Esophagus muscularis mucosa (tissue), 4 donors: ENCODE measurements around the gene RRP12. TPM values are rescaled to one million over a fixed set of nuclear protein-coding genes. Genes with fewer than 3 reads are reported as not detected.
A peak's percentile ranks its signal among the peaks of the same experiment; 100 is the strongest.
"Not testable (repeated sequence)": the region's sequence is repeated elsewhere in the genome, so short reads cannot be mapped to it uniquely, and the experiment has no call there.

ENCODE experiments used
- DNase-seq: peaks from one replicate; pipeline ENCODE4 v3.0.0-alpha.2; 2017; ENCODE audit errors: extremely low spot score
- H3K27ac ChIP-seq, 4 donors: fragments of 200-600 bp; sonication (generic); replicated peaks in 1 of 4; 1 replicate in 3 of 4; 2 replicates in 1 of 4; pipeline ENCODE4 v1.5.1; 2016 to 2019; ENCODE audit warnings: mild to moderate bottlenecking in 1 of 4
- H3K27me3 ChIP-seq, 4 donors: fragments of 200-600 bp; sonication (generic); one replicate each; pipeline versions ENCODE4 v1.5.1 to v1.6.0; 2016 to 2019
- H3K36me3 ChIP-seq, 4 donors: fragments of 200-600 bp; sonication (generic); one replicate each; pipeline ENCODE4 v1.5.1; 2016 to 2019
- H3K4me1 ChIP-seq, 4 donors: fragments of 200-600 bp; sonication (generic); one replicate each; pipeline ENCODE4 v1.5.1; 2016 to 2019
- H3K4me3 ChIP-seq, 4 donors: fragments of 200-600 bp; sonication (generic); 1 replicate in 2 of 4; 2 replicates in 2 of 4; pipeline ENCODE4 v1.5.1; 2016 to 2019; ENCODE audit warnings: mild to moderate bottlenecking in 4 of 4, moderate library complexity in 1 of 4
- H3K9me3 ChIP-seq, 4 donors: fragments of 200-600 bp; sonication (generic); 1 replicate in 3 of 4; 2 replicates in 1 of 4; pipeline ENCODE4 v1.5.1; 2016 to 2019
- EP300 ChIP-seq: sonication (generic); formaldehyde crosslinking; IDR thresholded peaks from one replicate; pipeline ENCODE4 v1.6.1; 2017; ENCODE audit warnings: antibody characterized with exemption
- POLR2A ChIP-seq: fragments of 450-650 bp; IDR thresholded peaks from one replicate; pipeline ENCODE4 v1.6.1; 2017; ENCODE audit warnings: antibody characterized with exemption, moderate library complexity, mild to moderate bottlenecking, low read depth
- POLR2AphosphoS5 ChIP-seq, 2 donors: sonication (generic); formaldehyde crosslinking; IDR thresholded peaks; one replicate each; pipeline ENCODE4 v1.6.1; 2017; ENCODE audit warnings: antibody characterized with exemption in 2 of 2
- WGBS: methylation state at CpG from one replicate; pipeline ENCODE4 v1.1.5; 2018; 5-methylcytosine and 5-hydroxymethylcytosine counted together
- intact Hi-C: fragments of 100-400 bp; cut with DNase I; formaldehyde crosslinking; loops from one replicate; pipeline ENCODE4 v1.15.1; 2023
- total RNA-seq, 4 donors: library from RNA; depleted of rRNA; stranded (reverse); fragments of >200 nt; gene quantifications; one replicate each; pipeline versions ENCODE4 v1.1.0 to v1.2.1, GENCODE V29; 2016
- TF ChIP-seq, protein P1 (sequence below), 3 experiments: fragments of 200-600 bp in 2 of 3; fragments of 450-650 bp in 1 of 3; sonication (generic) in 2 of 3; IDR thresholded peaks; one replicate each; pipeline ENCODE4 v1.5.1; 2017 to 2019; ENCODE audit warnings: antibody characterized with exemption in 3 of 3, mild to moderate bottlenecking in 2 of 3, moderate library complexity in 1 of 3

RRP12 gene
- total RNA-seq, 4 donors from 2014 or later = 7.1 to 20.0 (median 12.1) TPM

DNA sequence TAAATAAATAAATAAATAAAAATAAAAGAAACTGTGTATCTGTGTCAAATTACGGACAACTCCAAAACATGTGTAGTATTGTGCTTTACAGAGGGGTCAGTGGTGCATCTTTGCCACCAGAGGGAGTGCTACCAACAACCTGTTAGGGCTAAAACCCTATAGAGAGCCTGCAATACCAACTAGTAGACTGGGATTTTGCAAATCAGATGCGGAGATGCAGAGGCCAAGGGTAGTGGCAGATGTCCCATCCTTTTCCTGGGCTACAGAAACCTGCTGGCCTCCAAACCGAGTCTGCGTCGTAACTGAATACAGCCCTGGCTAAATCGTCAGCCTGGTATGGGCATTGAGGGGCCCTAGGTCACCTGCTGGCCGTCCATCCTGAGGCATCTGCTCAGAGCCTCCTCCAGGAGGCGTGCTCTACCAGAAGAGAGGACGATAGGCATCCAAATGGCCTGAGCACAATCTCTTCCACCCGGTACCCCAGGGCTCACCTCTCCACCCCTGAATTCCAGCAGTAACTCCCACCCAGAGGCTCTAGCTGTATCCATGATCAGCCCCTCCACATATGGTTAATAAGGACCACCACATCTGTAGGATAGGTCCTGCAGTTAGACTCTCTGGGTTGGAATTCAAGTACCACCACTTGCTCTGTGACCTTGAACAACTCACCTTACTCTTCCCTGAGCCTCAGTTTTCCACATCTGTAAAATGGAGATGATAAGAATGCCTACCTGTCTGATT, 6.2 kb upstream of the RRP12 start:
- no peak for DNase-seq
- TF ChIP-seq POLR2AphosphoS5 (IDR thresholded peaks at IDR 0.05) (peak in 1 of 2 donors; percentile 19), EP300 (no peak), POLR2A (no peak)
- TF ChIP-seq, protein P1, sequence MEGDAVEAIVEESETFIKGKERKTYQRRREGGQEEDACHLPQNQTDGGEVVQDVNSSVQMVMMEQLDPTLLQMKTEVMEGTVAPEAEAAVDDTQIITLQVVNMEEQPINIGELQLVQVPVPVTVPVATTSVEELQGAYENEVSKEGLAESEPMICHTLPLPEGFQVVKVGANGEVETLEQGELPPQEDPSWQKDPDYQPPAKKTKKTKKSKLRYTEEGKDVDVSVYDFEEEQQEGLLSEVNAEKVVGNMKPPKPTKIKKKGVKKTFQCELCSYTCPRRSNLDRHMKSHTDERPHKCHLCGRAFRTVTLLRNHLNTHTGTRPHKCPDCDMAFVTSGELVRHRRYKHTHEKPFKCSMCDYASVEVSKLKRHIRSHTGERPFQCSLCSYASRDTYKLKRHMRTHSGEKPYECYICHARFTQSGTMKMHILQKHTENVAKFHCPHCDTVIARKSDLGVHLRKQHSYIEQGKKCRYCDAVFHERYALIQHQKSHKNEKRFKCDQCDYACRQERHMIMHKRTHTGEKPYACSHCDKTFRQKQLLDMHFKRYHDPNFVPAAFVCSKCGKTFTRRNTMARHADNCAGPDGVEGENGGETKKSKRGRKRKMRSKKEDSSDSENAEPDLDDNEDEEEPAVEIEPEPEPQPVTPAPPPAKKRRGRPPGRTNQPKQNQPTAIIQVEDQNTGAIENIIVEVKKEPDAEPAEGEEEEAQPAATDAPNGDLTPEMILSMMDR (IDR thresholded peaks at IDR 0.05) = peak; percentile 81 to 84 (median 83)
- intact Hi-C loops = no loop called here
- Histone ChIP-seq H3K36me3 (no peaks in the 10 kb centered on the region), H3K4me1 (peaks cover 4 to 14% (median 11%) of the 10 kb centered on the region in 4 donors), H3K27me3 (no peaks in the 10 kb centered on the region), H3K9me3 (no peaks in the 10 kb centered on the region), H3K4me3 (peak overlapping the region in 3 of 4 donors; percentile 15 to 32 (median 16)), H3K27ac (peak overlapping the region in 1 of 4 donors; percentile 6)
- 5% methylated on average over 9 of the region's 10 CpGs for WGBS

DNA sequence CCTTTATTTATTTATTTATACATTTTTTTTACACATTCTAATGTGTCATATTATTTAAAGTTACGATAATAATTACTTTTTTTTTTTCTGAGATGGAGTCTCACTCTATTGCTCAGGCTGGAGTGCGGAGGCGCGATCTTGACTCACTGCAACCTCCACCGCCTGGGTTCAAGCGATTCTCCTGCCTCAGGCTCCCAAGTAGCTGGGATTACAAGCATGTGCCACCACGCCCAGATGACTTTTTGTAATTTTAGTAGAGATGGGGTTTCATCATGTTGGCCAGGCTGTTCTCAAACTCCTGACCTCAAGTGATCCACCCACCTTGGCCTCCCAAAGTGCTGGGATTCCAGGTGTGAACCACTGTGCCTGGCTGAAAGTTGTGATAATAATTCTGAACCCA, 5.3 kb upstream of the RRP12 start:
- intact Hi-C loops = not testable (repeated sequence)

DNA sequence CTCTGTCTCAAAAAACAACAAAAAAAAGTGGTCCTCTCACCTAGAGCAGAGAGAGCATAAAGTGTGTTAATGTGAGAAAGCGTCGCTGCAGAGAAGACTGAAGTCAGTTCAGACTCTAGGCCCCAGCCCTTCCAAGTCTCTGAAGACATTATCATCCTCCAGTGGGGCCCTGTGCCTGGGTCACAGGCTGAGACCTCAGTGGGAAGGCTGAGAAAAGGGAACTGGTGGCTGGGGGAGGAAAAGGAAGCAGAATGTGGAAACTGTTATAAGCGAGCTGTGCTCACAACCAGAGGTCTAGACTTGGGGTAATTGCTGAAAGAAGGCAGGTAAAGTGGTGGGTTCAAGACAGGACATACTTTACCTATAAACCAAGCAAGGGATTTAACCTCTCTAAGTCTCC, 4.9 kb upstream of the RRP12 start:
- intact Hi-C loops = no loop called here
- no peak for DNase-seq
- H3K9me3 ChIP-seq = no peaks in the 10 kb centered on the region
- 72% methylated on average over 3 of the region's 3 CpGs for WGBS
- H3K4me3 ChIP-seq = no peak overlapping the region
- TF ChIP-seq POLR2AphosphoS5 (IDR thresholded peaks at IDR 0.05) (no peak), POLR2A (no peak), EP300 (no peak)
- TF ChIP-seq, protein P1 (IDR thresholded peaks at IDR 0.05) = no peak
- H3K27me3 ChIP-seq = no peaks in the 10 kb centered on the region
- peaks cover 4 to 18% (median 13%) of the 10 kb centered on the region in 4 donors for H3K4me1 ChIP-seq
- H3K27ac ChIP-seq = no peak overlapping the region
- H3K36me3 ChIP-seq = no peaks in the 10 kb centered on the region

More for the DNA sequence above, 5.3 kb upstream of the RRP12 start:
- H3K27me3 ChIP-seq, H3K36me3 ChIP-seq, H3K9me3 ChIP-seq, DNase-seq, H3K4me3 ChIP-seq, H3K27ac ChIP-seq: not testable (repeated sequence)
- peaks cover 4 to 16% (median 12%) of the 10 kb centered on the region in 4 donors for H3K4me1 ChIP-seq
- 81% methylated on average over 7 of the region's 7 CpGs for WGBS

DNA sequence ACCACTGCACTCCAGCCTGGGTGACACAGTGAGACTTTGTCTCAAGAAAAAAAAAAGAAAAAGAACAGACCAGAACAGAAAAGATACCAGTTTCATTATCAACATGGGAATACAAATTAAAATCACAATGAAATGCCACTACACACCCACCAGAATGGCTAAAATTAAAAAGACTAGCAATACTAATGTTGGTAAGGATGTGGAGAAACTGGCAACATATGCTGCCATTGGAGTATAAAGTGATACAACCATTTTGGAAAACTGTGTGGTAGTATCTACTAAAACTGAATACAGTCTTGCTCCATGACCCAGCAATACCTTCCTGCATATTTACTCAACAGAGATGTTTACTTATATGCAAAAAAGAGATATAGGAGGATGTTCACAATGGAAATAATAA, 2.9 kb upstream of the RRP12 start:
- TF ChIP-seq, protein P1 (IDR thresholded peaks at IDR 0.05) = no peak
- TF ChIP-seq POLR2AphosphoS5 (IDR thresholded peaks at IDR 0.05) (no peak), EP300 (no peak), POLR2A (no peak)
- DNase-seq = no peak
- H3K36me3 ChIP-seq = peaks cover 0 to under 1% (median 0%) of the 10 kb centered on the region in 4 donors
- H3K27me3 ChIP-seq = no peaks in the 10 kb centered on the region
- H3K9me3 ChIP-seq = no peaks in the 10 kb centered on the region
- peaks cover 14 to 32% (median 27%) of the 10 kb centered on the region in 4 donors for H3K4me1 ChIP-seq
- no peak overlapping the region for H3K4me3 ChIP-seq
- intact Hi-C loops = loop anchor here (5.0 kb wide), 1 partner anchor 148 kb away; no protein-coding TSS in a partner anchor
- H3K27ac ChIP-seq = no peak overlapping the region

DNA sequence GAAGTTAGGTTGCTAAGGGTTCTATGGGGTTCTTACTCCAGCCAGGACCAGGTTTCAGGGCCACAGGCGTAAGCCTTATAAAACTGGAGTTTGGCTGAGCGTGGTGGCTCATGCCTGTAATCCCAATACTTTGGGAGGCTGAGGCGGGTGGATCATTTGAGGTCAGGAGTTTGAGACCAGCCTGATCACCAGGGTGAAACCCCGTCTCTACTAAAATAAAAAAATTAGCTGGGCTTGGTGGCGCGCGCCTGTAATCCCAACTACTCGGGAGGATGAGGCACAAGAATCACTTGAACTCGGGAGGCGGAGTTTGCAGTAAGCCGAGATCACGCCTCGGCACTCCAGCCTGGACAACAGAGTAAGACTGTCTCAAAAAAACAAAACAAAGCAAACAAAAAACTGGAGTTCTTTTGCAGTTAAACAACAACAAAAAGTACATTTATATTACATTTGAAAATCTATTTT, 347 bp upstream of the RRP12 start:
- intact Hi-C loops = loop anchor here (2.0 to 5.0 kb wide), 2 partner anchors 67 to 151 kb away; partner anchors contain the start of gene FRAT2
- peak overlapping the region; percentile 40 to 82 (median 74) for H3K27ac ChIP-seq
- H3K27me3 ChIP-seq = no peaks in the 10 kb centered on the region
- TF ChIP-seq, protein P1 (IDR thresholded peaks at IDR 0.05) = no peak
- no peak for TF ChIP-seq EP300
- TF ChIP-seq POLR2AphosphoS5 (IDR thresholded peaks at IDR 0.05) = no peak
- no peak for TF ChIP-seq POLR2A
- no peaks in the 10 kb centered on the region for H3K9me3 ChIP-seq
- 64% methylated on average over 13 of the region's 13 CpGs for WGBS
- peak overlapping the region; percentile 69 to 81 (median 74) for H3K4me3 ChIP-seq
- no peak for DNase-seq
- peaks cover 5 to 18% (median 11%) of the 10 kb centered on the region in 4 donors for H3K36me3 ChIP-seq
- peaks cover 10 to 20% (median 16%) of the 10 kb centered on the region in 4 donors for H3K4me1 ChIP-seq
